Osteocyte (in vitro differentiated cells): Measurements from ENCODE around the gene CRYL1. TPM values are rescaled to one million over a fixed set of nuclear protein-coding genes. Genes with fewer than 3 reads are reported as not detected.

Experiments used
- DNase-seq: peaks from one replicate; pipeline ENCODE4 v3.0.0; 2021; ENCODE audit warnings: mixed read lengths; ENCODE audit not compliant: unreplicated experiment; ENCODE audit errors: extremely low spot score
- H3K27ac Mint-ChIP-seq: one replicate; pipeline ENCODE4 v1.8.0; 2021; ENCODE audit warnings: mild to moderate bottlenecking, mixed read lengths; ENCODE audit not compliant: unreplicated experiment
- H3K27me3 Mint-ChIP-seq: one replicate; pipeline ENCODE4 v1.8.0; 2021; ENCODE audit warnings: mixed read lengths; ENCODE audit not compliant: unreplicated experiment
- H3K36me3 Mint-ChIP-seq: one replicate; pipeline ENCODE4 v1.8.0; 2021; ENCODE audit warnings: mixed read lengths; ENCODE audit not compliant: unreplicated experiment
- H3K4me1 Mint-ChIP-seq: one replicate; pipeline ENCODE4 v1.8.0; 2021; ENCODE audit warnings: mixed read lengths; ENCODE audit not compliant: unreplicated experiment
- H3K4me3 Mint-ChIP-seq: one replicate; pipeline ENCODE4 v1.8.0; 2021; ENCODE audit warnings: mild to moderate bottlenecking, moderate library complexity, mixed read lengths; ENCODE audit not compliant: unreplicated experiment
- H3K9me3 Mint-ChIP-seq: one replicate; pipeline ENCODE4 v1.8.0; 2021; ENCODE audit warnings: mixed read lengths; ENCODE audit not compliant: unreplicated experiment
- total RNA-seq: library from RNA; stranded (reverse); gene quantifications from 2 replicates; pipeline ENCODE4 v1.2.1, GENCODE V29; 2021
- TF ChIP-seq, protein P1 (sequence below): fragments of 200-600 bp; sonication (generic); IDR thresholded peaks from 2 replicates; pipeline ENCODE4 v1.5.0; 2021; ENCODE audit warnings: antibody characterized with exemption, mild to moderate bottlenecking, moderate library complexity

Gene CRYL1
- total RNA-seq, 1 donor from 2014 or later, result 22.5 TPM

DNA sequence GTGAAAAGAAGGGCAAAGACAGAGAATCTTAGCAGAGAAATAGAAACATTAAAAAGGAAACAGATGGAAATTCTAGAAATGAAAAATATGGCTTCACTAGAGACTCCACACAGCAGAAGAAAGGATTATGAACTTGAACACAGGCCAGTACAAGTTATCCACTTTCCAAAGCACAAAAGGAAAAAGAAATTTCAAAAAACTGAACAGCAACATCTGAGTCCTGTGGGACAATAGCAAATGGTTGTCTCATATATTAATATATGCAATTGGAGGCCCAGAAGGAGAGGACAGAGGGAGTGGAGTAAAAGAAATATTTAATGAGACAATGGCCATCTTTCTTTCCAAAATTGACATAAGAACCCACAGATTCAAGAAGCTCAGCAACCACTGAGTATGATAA lies 151.8 kb downstream of the CRYL1 start:
- Mint-ChIP-seq H3K27me3 (peaks cover 72% of the 10 kb centered on the region), H3K36me3 (no peaks in the 10 kb centered on the region), H3K4me1 (no peaks in the 10 kb centered on the region), H3K27ac (no peak overlapping the region), H3K4me3 (no peak overlapping the region), H3K9me3 (no peaks in the 10 kb centered on the region)
- TF ChIP-seq, protein P1, sequence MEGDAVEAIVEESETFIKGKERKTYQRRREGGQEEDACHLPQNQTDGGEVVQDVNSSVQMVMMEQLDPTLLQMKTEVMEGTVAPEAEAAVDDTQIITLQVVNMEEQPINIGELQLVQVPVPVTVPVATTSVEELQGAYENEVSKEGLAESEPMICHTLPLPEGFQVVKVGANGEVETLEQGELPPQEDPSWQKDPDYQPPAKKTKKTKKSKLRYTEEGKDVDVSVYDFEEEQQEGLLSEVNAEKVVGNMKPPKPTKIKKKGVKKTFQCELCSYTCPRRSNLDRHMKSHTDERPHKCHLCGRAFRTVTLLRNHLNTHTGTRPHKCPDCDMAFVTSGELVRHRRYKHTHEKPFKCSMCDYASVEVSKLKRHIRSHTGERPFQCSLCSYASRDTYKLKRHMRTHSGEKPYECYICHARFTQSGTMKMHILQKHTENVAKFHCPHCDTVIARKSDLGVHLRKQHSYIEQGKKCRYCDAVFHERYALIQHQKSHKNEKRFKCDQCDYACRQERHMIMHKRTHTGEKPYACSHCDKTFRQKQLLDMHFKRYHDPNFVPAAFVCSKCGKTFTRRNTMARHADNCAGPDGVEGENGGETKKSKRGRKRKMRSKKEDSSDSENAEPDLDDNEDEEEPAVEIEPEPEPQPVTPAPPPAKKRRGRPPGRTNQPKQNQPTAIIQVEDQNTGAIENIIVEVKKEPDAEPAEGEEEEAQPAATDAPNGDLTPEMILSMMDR, result no peak
- DNase-seq, result no peak

DNA sequence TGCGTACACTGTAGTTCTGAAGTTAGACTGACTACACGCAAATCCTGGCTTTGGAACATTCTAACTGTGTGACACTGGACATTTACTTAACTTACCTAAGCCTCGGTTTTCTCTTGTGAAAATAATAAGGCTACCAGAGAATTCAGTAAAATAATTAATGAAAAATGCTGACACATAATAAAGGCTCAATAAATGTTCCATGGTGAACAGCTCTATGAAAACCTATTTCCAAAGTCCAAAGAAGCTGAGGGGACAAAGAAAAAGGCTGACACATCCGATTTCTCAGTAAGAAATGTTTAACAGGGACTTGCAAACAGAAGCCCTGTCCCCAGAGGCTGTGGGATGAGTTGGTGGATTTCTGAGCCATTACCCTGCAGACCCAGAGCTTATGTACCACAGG lies 153.8 kb downstream of the CRYL1 start:
- H3K4me3 Mint-ChIP-seq, result no peak overlapping the region
- H3K4me1 Mint-ChIP-seq, result no peaks in the 10 kb centered on the region
- H3K9me3 Mint-ChIP-seq, result no peaks in the 10 kb centered on the region
- H3K27ac Mint-ChIP-seq, result no peak overlapping the region
- peak; percentile 34 for DNase-seq
- TF ChIP-seq, protein P1, result no peak
- H3K36me3 Mint-ChIP-seq, result no peaks in the 10 kb centered on the region
- peaks cover 67% of the 10 kb centered on the region for H3K27me3 Mint-ChIP-seq

DNA sequence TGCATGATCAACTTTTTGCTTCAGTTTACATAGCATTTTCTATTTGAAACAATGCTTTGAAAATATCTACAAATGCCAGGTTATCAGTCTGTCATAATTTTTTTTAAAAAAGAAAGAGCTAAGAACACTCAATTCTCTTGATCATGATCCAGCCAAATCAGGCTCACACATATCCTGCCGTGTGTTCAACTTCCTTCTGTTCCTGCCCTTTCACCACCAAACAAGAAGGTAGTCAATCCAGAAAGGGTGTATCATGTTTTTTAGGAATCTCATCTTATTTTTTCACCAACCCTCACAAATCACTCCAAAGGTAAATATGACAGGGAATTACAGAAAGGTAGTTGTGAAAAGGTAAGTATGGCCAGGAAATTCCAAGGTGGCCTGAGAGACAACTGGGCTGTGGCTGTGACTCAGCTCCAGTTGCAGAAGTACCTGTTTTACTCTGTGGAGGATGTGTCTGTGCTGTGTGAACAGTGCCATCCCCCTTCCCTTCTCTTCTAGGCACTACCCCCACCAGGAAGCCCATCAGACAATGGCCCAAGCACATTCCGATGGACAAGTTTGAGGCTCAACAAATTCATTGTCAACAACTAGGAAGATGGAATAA lies 154.7 kb downstream of the CRYL1 start:
- no peak overlapping the region for H3K27ac Mint-ChIP-seq
- no peaks in the 10 kb centered on the region for H3K4me1 Mint-ChIP-seq
- DNase-seq, result no peak
- no peaks in the 10 kb centered on the region for H3K9me3 Mint-ChIP-seq
- H3K4me3 Mint-ChIP-seq, result no peak overlapping the region
- H3K27me3 Mint-ChIP-seq, result peaks cover 65% of the 10 kb centered on the region
- H3K36me3 Mint-ChIP-seq, result no peaks in the 10 kb centered on the region
- TF ChIP-seq, protein P1, result no peak

DNA sequence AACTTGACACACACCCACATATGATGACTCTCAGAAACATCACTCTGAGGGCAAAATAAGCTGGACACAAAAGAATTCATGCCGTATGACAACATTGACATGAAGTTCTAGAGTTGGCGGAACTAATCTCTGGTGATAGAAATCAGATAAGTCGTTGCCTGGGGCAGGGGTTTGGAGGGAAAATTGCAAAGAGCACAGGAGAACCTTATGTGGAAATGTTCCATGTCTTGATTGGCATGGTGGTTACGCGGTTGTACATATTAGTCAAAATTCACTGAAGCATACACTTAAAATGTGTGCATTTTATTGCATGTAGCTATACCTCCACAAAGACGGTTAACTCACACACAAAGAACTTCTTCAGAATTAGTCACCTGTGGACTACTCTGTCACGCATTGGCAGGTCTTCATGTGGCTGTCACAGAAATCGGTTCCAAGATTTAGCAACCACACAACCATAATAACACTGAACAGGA lies 155.7 kb downstream of the CRYL1 start:
- no peaks in the 10 kb centered on the region for H3K4me1 Mint-ChIP-seq
- H3K27me3 Mint-ChIP-seq, result peaks cover 56% of the 10 kb centered on the region
- H3K36me3 Mint-ChIP-seq, result no peaks in the 10 kb centered on the region
- H3K9me3 Mint-ChIP-seq, result no peaks in the 10 kb centered on the region
- DNase-seq, result no peak
- TF ChIP-seq, protein P1, result no peak
- H3K4me3 Mint-ChIP-seq, result no peak overlapping the region
- no peak overlapping the region for H3K27ac Mint-ChIP-seq

DNA sequence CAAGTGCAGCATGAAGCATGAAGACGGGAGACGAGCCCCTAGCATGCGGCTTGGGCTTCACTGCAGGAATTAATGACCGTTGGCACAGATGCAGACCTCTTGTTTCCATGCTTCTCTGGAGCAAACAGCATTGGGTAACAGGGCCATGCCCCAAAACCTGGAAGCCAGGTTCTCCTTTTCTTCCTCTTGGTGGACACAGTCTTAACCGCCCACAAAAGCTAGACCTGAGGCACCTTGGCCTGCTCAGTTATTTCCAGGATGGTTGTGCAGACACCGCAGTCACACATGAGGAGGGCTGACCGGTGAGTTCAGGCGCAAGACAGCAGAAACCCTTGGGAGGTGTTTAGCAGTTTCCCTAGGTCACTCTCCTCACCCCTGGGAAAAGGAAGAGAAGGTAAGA lies 159.6 kb downstream of the CRYL1 start:
- H3K4me1 Mint-ChIP-seq, result no peaks in the 10 kb centered on the region
- TF ChIP-seq, protein P1, result no peak
- no peak overlapping the region for H3K4me3 Mint-ChIP-seq
- DNase-seq, result peak; percentile 60
- H3K9me3 Mint-ChIP-seq, result no peaks in the 10 kb centered on the region
- no peaks in the 10 kb centered on the region for H3K36me3 Mint-ChIP-seq
- H3K27ac Mint-ChIP-seq, result no peak overlapping the region
- H3K27me3 Mint-ChIP-seq, result peaks cover 21% of the 10 kb centered on the region
